Heart right ventricle (tissue), 16 donors: ENCODE measurements around the gene PTPRN2. TPM values are rescaled to one million over a fixed set of nuclear protein-coding genes. Genes with fewer than 3 reads are reported as not detected.
"Not testable (repeated sequence)": the region's sequence is repeated elsewhere in the genome, so short reads cannot be mapped to it uniquely, and the experiment has no call there.

Source experiments
- ATAC-seq, 8 donors: fragments of 200-7000 bp; cut with Tn5 transposase; one replicate each; pipeline ENCODE4 v1.9.1; 2020; ENCODE audit warnings: mild to moderate bottlenecking in 8 of 8, moderate library complexity in 8 of 8, moderate number of reproducible peaks in 1 of 8
- DNase-seq, 2 donors: peaks; one replicate each; pipeline ENCODE4 v3.0.0-alpha.2; 2020
- H3K27ac ChIP-seq, 10 donors: fragments of 200-600 bp; sonication (generic) in 2 of 10; one replicate each; pipeline versions ENCODE4 v1.5.0 to v1.8.0; 2020 to 2022; ENCODE audit warnings: mild to moderate bottlenecking in 3 of 10
- H3K27me3 ChIP-seq, 7 donors: fragments of 200-600 bp; one replicate each; pipeline ENCODE4 v1.8.0; 2021 to 2022; ENCODE audit warnings: mild to moderate bottlenecking in 2 of 7
- H3K36me3 ChIP-seq, 9 donors: fragments of 200-600 bp; sonication (generic) in 1 of 9; one replicate each; pipeline versions ENCODE4 v1.5.0 to v1.8.0; 2020 to 2022; ENCODE audit warnings: mild to moderate bottlenecking in 2 of 9
- H3K4me1 ChIP-seq, 9 donors: fragments of 200-600 bp; sonication (generic) in 1 of 9; one replicate each; pipeline versions ENCODE4 v1.5.0 to v1.8.0; 2020 to 2022; ENCODE audit warnings: mild to moderate bottlenecking in 4 of 9
- H3K4me3 ChIP-seq, 10 donors: fragments of 200-600 bp; sonication (generic) in 2 of 10; one replicate each; pipeline versions ENCODE4 v1.5.0 to v1.8.0; 2020 to 2022; ENCODE audit warnings: mild to moderate bottlenecking in 7 of 10, moderate library complexity in 2 of 10
- H3K9me3 ChIP-seq, 11 donors: fragments of 200-600 bp in 10 of 11; sonication (generic) in 2 of 11; one replicate each; pipeline versions ENCODE4 v1.5.0 to v1.8.0; 2013 to 2022; ENCODE audit warnings: mild to moderate bottlenecking in 2 of 11, control low read depth in 1 of 11, moderate library complexity in 1 of 11
- CTCF ChIP-seq, 9 donors: fragments of 200-600 bp; sonication (generic) in 2 of 9; IDR thresholded peaks; one replicate each; pipeline versions ENCODE4 v1.5.0 to v1.8.0; 2021 to 2022; ENCODE audit warnings: antibody characterized with exemption in 9 of 9, mild to moderate bottlenecking in 5 of 9, moderate library complexity in 1 of 9
- WGBS, 2 donors: extraction: QIAGEN DNeasy Blood & Tissue Kit; methylation state at CpG; one replicate each; pipeline ENCODE4 v1.1.7; 2013; ENCODE audit warnings: inconsistent platforms in 1 of 2; 5-methylcytosine and 5-hydroxymethylcytosine counted together
- intact Hi-C, 10 donors: fragments of 100-400 bp; cut with DNase I; formaldehyde crosslinking; loops; one replicate each; pipeline versions ENCODE4 v1.11.1 to v1.14.2; 2022
- polyA plus RNA-seq, 2 donors: library from polyadenylated mRNA; stranded (reverse); fragments of 200-250 nt; gene quantifications; one replicate each; pipeline ENCODE4 v1.2.3, GENCODE V29; 2013
- total RNA-seq, 10 donors: library from RNA; stranded (reverse); fragmentation: NEBNext Ultra II Directional in 3 of 10; extraction: Animal tissue kit (Norgen Biotek cat#: 25700) in 3 of 10; gene quantifications; one replicate each; pipeline versions ENCODE4 v1.2.1 to v1.2.4, GENCODE V29; 2021 to 2023
- donor health status: Arrhythmogenic right ventricular cardiomyopathy.
- donor health status: ischemic (EF 13 %, LVEDD 7.1; RV severe dilation, severe dysfunction).
- donor health status: healthy with polysubstance abuse.
- donor health status: DM: no; HTN: yes; CAD: no.
- donor health status: DM: no; HTN: no; CAD: no.
- donor health status: ischemic (EF 25% LVEDD 6.9; RV normal size, moderate dysfunction).
- donor health status: ischemic (EF 25% LVEDD 5.7; RV mildly dilated, moderate dysfunction).
- donor health status: healthy.
- donor health status: DM: yes; HTN: yes; CAD: no.
- donor health status: Ischemic cardiomyopathy.
- donor health status: ischemic (EF 35%, LVEDD 5.7; RV mildly dilated, moderate dysfunction).
- donor health status: nonischemic (EF 11% LVEDD 7.7; RV severe dilation, severe dysfunction).
- donor health status: DM: yes; HTN: yes; CAD: no.
- donor health status: PGD.
- donor health status: ischemic (EF 29% LVEDD 5.4; RV normal size, mild dysfunction).
- donor health status: nonischemic (EF 23%, LVEDD 6.1; RV moderate dilation, normal function).

Gene PTPRN2
- total and polyA plus RNA-seq, 12 donors, result 0.82 to 1.8 (median 1.3) TPM

GRCh38 chr7:157702311-157703023, 885.2 kb downstream of the PTPRN2 start:
- Histone ChIP-seq H3K27me3 (peaks cover 0 to 69% (median 63%) of the 10 kb centered on the region in 7 donors), H3K4me1 (no peaks in the 10 kb centered on the region), H3K36me3 (no peaks in the 10 kb centered on the region), H3K9me3 (no peaks in the 10 kb centered on the region), H3K27ac (no peak overlapping the region), H3K4me3 (no peak overlapping the region)
- DNase-seq (no peak), ATAC-seq (no peak)
- TF ChIP-seq CTCF (IDR thresholded peaks at IDR 0.05), result no peak
- intact Hi-C loops, result no loop called here
- 82 to 83% methylated on average over 21 of the region's 21 CpGs for WGBS, 2 donors

- intact Hi-C loops, H3K27ac ChIP-seq, ATAC-seq, H3K36me3 ChIP-seq, H3K4me1 ChIP-seq, DNase-seq, H3K9me3 ChIP-seq, H3K4me3 ChIP-seq: not testable (repeated sequence)
- peaks cover 0 to 64% (median 61%) of the 10 kb centered on the region in 7 donors for H3K27me3 ChIP-seq
- WGBS, 2 donors, result 81% methylated on average over 34 of the region's 34 CpGs
These were observed 886.0 kb downstream of the PTPRN2 start for GRCh38 chr7:157701395-157702180.

GRCh38 chr7:157700231-157701005, 887.2 kb downstream of the PTPRN2 start:
- no peak for ATAC-seq

GRCh38 chr7:157699357-157700013, 888.1 kb downstream of the PTPRN2 start:
- no peak for ATAC-seq
- Histone ChIP-seq H3K4me1 (no peaks in the 10 kb centered on the region), H3K4me3 (no peak overlapping the region), H3K27me3 (peaks cover 0 to 62% (median 49%) of the 10 kb centered on the region in 7 donors), H3K36me3 (no peaks in the 10 kb centered on the region), H3K9me3 (no peaks in the 10 kb centered on the region), H3K27ac (no peak overlapping the region)
- no peak for DNase-seq
- intact Hi-C loops, result no loop called here
- TF ChIP-seq CTCF (IDR thresholded peaks at IDR 0.05), result no peak
- WGBS, 2 donors, result 73 to 75% methylated on average over 14 of the region's 14 CpGs

More at GRCh38 chr7:157700231-157701005, 887.2 kb downstream of the PTPRN2 start:
- no peaks in the 10 kb centered on the region for H3K36me3 ChIP-seq
- no peaks in the 10 kb centered on the region for H3K9me3 ChIP-seq
- no peak overlapping the region for H3K4me3 ChIP-seq
- DNase-seq, result no peak
- no peaks in the 10 kb centered on the region for H3K4me1 ChIP-seq
- no peak for TF ChIP-seq CTCF (IDR thresholded peaks at IDR 0.05)
- intact Hi-C loops, result no loop called here
- WGBS, 2 donors, result 76 to 80% methylated on average over 19 of the region's 19 CpGs
- H3K27ac ChIP-seq, result no peak overlapping the region
- H3K27me3 ChIP-seq, result peaks cover 0 to 64% (median 55%) of the 10 kb centered on the region in 7 donors

GRCh38 chr7:157697287-157697686, 890.3 kb downstream of the PTPRN2 start:
- H3K27ac ChIP-seq, ATAC-seq, DNase-seq, H3K9me3 ChIP-seq, H3K4me3 ChIP-seq, H3K36me3 ChIP-seq, intact Hi-C loops: not testable (repeated sequence)
- WGBS, 2 donors, result 75 to 76% methylated on average over 3 of the region's 3 CpGs
- peaks cover 0 to 68% (median 49%) of the 10 kb centered on the region in 7 donors for H3K27me3 ChIP-seq
- peaks cover 0 to 15% (median 5%) of the 10 kb centered on the region in 9 donors for H3K4me1 ChIP-seq

- WGBS, 2 donors, result 65 to 98% methylated on average over 2 of the region's 2 CpGs
- intact Hi-C loops, H3K9me3 ChIP-seq: not testable (repeated sequence)
These were observed 892.0 kb downstream of the PTPRN2 start for GRCh38 chr7:157695609-157696008.

More at GRCh38 chr7:157695609-157696008, 892.0 kb downstream of the PTPRN2 start:
- not testable (repeated sequence) for H3K36me3 ChIP-seq, DNase-seq, H3K4me3 ChIP-seq, ATAC-seq, H3K27ac ChIP-seq
- Histone ChIP-seq H3K4me1 (peaks cover 0 to 28% (median 12%) of the 10 kb centered on the region in 9 donors), H3K27me3 (peaks cover 0 to 71% (median 58%) of the 10 kb centered on the region in 7 donors)
